GM10266 (cell line): Measurements from ENCODE around the gene NPW.
A peak's percentile ranks its signal among the peaks of the same experiment; 100 is the strongest.

ENCODE experiments used
- DNase-seq: peaks from one replicate; pipeline ENCODE4 v3.0.0; 2012; ENCODE audit errors: extremely low spot score
- CTCF ChIP-seq: IDR thresholded peaks from 2 replicates; pipeline ENCODE4 v1.5.1; 2012; ENCODE audit warnings: mild to moderate bottlenecking, low read depth; ENCODE audit not compliant: control insufficient read depth, insufficient read depth; ENCODE audit errors: missing control alignments

The NPW gene

GRCh38 chr16:2025878-2026460 is 6.4 kb downstream of the NPW start:
- no peak for TF ChIP-seq CTCF
- no peak for DNase-seq

- peak; percentile 65 for DNase-seq
- no peak for TF ChIP-seq CTCF
Observed at GRCh38 chr16:2026461-2027023, 7.0 kb downstream of the NPW start, which contains the start of gene NHERF2. TSS of gene NHERF2 (plus strand) at chr16:2026902. CDS start at chr16:2027006, 104 bp downstream.

- TF ChIP-seq CTCF, result no peak
- DNase-seq, result no peak
Observed at GRCh38 chr16:2027024-2028010, 7.7 kb downstream of the NPW start.

- DNase-seq, result no peak
- no peak for TF ChIP-seq CTCF
Observed at GRCh38 chr16:2028146-2028545, 8.6 kb downstream of the NPW start.

- no peak for TF ChIP-seq CTCF
- DNase-seq, result no peak
Observed at GRCh38 chr16:2028620-2029220, 9.1 kb downstream of the NPW start.

- no peak for TF ChIP-seq CTCF
- DNase-seq, result no peak
Observed at GRCh38 chr16:2029350-2029749, 9.8 kb downstream of the NPW start.
